Ovary (tissue), 9 donors: Measurements from ENCODE around the gene TNS3. TPM values are rescaled to one million over a fixed set of nuclear protein-coding genes. Genes with fewer than 3 reads are reported as not detected.

ENCODE experiments used
- DNase-seq, 5 donors: peaks; one replicate each; pipeline ENCODE4 v3.0.0-alpha.2; 2019 to 2020
- H3K27ac ChIP-seq, 2 donors: fragments of 200-600 bp; one replicate each; pipeline versions ENCODE4 v1.5.1 to v1.8.0; 2019 to 2022
- H3K27me3 ChIP-seq: fragments of 200-600 bp; one replicate; pipeline ENCODE4 v1.8.0; 2022
- H3K36me3 ChIP-seq: fragments of 200-600 bp; sonication (generic); one replicate; pipeline ENCODE4 v1.5.1; 2019
- H3K4me1 ChIP-seq: one replicate; pipeline ENCODE4 v1.8.1; 2013; ENCODE audit warnings: mild to moderate bottlenecking, moderate library complexity; ENCODE audit not compliant: insufficient read depth
- H3K4me3 ChIP-seq: fragments of 200-600 bp; sonication (generic); one replicate; pipeline ENCODE4 v1.5.1; 2017
- H3K9me3 ChIP-seq, 2 donors: fragments of 200-600 bp in 1 of 2; sonication (generic) in 1 of 2; one replicate each; pipeline versions ENCODE4 v1.5.1 to v1.8.1; 2013 to 2019; ENCODE audit warnings: mild to moderate bottlenecking in 1 of 2, moderate library complexity in 1 of 2
- EP300 ChIP-seq: sonication (generic); formaldehyde crosslinking; IDR thresholded peaks from one replicate; pipeline ENCODE4 v1.6.1; 2017; ENCODE audit warnings: antibody characterized with exemption
- POLR2A ChIP-seq: fragments of 450-650 bp; IDR thresholded peaks from one replicate; pipeline ENCODE4 v1.6.1; 2017; ENCODE audit warnings: antibody characterized with exemption, mild to moderate bottlenecking, moderate library complexity
- WGBS, 3 donors: extraction: QIAGEN DNeasy Blood & Tissue Kit in 1 of 3; methylation state at CpG; one replicate each; pipeline versions ENCODE4 v1.1.5 to v1.1.7; 2013 to 2017; 5-methylcytosine and 5-hydroxymethylcytosine counted together
- intact Hi-C, 4 donors: fragments of 100-400 bp; cut with DNase I; formaldehyde crosslinking; loops; one replicate each; pipeline versions ENCODE4 v1.11.0 to v1.15.1; 2022 to 2023
- polyA plus RNA-seq, 2 donors: library from polyadenylated mRNA; stranded (reverse); fragments of 200-250 nt in 1 of 2; fragments of 350-450 nt in 1 of 2; fragmentation: Illumina TruSeq in 1 of 2; extraction: RNeasy Lipid Tissue Mini Kit (QIAGEN cat#74804) in 1 of 2; gene quantifications; one replicate each; pipeline ENCODE4 v1.2.3, GENCODE V29; 2013 to 2014
- total RNA-seq, 7 donors: library from RNA; depleted of rRNA in 2 of 7; stranded (reverse); fragments of >200 nt in 2 of 7; fragmentation: NEBNext Ultra II Directional in 3 of 7; extraction: Animal tissue kit (Norgen Biotek cat#: 25700) in 3 of 7; gene quantifications; one replicate each; pipeline versions ENCODE4 v1.1.0 to v1.2.4, GENCODE V29; 2016 to 2023
- TF ChIP-seq, protein P1 (sequence below), 3 donors: fragments of 450-650 bp in 2 of 3; fragments of 200-600 bp in 1 of 3; IDR thresholded peaks; one replicate each; pipeline versions ENCODE4 v1.5.1 to v1.8.0; 2016 to 2022; ENCODE audit warnings: antibody characterized with exemption in 3 of 3, mild to moderate bottlenecking in 1 of 3
- donor health status: DM: no; HTN: no; CAD: no; lungs with moderate emphysema.
- donor health status: DM: no; HTN: no; CAD: no.
- donor health status: Bipolar disorder and iron deficiency.
- donor health status: DM: yes; HTN: yes; CAD: no.
- donor health status: DM: no; HTN: no; CAD: no.
- donor health status: DM: yes; HTN: yes; CAD: no.

Gene TNS3
- total and polyA plus RNA-seq, 9 donors = 36.6 to 137 (median 91.3) TPM

DNA sequence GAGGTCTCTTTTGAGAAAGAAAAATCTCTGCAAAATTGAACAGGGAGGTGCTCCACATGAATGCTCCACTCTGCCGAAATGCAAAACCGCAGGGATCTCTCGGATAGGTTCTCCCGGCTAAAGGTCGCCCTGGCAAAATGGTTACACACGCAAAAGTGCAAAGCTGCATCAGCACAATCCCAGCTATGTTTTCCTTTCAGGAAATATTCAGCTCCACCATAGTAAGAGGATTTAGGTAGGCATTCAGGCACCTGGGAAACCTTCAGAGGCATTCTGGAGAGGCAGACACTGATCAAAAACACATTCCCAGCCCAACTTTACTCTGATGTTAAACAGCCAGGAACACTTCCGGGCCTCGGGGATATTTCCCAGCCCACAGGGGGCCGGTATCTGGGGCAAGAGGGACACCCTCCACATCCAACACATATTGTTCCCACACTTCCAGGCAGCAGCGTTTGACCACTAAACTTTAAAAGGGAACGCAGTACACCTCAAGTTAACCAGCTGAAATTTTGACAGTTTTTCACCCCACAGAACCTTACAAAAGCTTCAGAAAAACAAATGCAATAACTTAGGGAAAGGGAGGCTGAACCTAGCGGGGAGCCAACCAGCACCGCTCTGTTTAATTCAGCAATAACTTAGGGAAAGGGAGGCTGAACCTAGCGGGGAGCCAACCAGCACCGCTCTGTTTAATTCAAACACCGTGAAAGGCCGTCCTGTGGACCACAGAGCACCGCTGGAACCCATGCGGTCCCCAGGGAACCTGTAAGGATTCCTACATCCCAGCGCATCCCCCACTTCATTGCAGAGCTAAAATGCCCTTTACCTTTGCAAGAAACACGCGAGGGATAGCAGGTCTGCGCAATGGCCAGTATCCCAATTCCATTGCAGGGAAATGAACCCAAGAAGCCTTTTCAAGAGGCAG, 45.9 kb downstream of the TNS3 start:
- peaks cover 27% of the 10 kb centered on the region for H3K4me1 ChIP-seq
- H3K27ac ChIP-seq = no peak overlapping the region
- no peaks in the 10 kb centered on the region for H3K36me3 ChIP-seq
- H3K4me3 ChIP-seq = peak overlapping the region; percentile 67
- no peaks in the 10 kb centered on the region for H3K9me3 ChIP-seq
- TF ChIP-seq POLR2A (no peak), EP300 (no peak)
- TF ChIP-seq, protein P1, sequence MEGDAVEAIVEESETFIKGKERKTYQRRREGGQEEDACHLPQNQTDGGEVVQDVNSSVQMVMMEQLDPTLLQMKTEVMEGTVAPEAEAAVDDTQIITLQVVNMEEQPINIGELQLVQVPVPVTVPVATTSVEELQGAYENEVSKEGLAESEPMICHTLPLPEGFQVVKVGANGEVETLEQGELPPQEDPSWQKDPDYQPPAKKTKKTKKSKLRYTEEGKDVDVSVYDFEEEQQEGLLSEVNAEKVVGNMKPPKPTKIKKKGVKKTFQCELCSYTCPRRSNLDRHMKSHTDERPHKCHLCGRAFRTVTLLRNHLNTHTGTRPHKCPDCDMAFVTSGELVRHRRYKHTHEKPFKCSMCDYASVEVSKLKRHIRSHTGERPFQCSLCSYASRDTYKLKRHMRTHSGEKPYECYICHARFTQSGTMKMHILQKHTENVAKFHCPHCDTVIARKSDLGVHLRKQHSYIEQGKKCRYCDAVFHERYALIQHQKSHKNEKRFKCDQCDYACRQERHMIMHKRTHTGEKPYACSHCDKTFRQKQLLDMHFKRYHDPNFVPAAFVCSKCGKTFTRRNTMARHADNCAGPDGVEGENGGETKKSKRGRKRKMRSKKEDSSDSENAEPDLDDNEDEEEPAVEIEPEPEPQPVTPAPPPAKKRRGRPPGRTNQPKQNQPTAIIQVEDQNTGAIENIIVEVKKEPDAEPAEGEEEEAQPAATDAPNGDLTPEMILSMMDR (IDR thresholded peaks at IDR 0.05) = no peak
- WGBS, 3 donors = 64 to 70% (median 68%) methylated on average over 23 of the region's 23 CpGs
- peak in 1 of 5 donors; percentile 23 for DNase-seq
- intact Hi-C loops = loop anchor here in 1 of 4 donors (5.0 kb wide), 1 partner anchor 36 kb away; no protein-coding TSS in a partner anchor
- no peaks in the 10 kb centered on the region for H3K27me3 ChIP-seq

- Histone ChIP-seq H3K4me3 (no peak overlapping the region), H3K9me3 (no peaks in the 10 kb centered on the region), H3K27me3 (no peaks in the 10 kb centered on the region), H3K27ac (no peak overlapping the region), H3K36me3 (no peaks in the 10 kb centered on the region), H3K4me1 (peaks cover 27% of the 10 kb centered on the region)
- intact Hi-C loops = loop anchor here in 1 of 4 donors (5.0 kb wide), 1 partner anchor 37 kb away; no protein-coding TSS in a partner anchor
- TF ChIP-seq EP300 (no peak), POLR2A (no peak)
- TF ChIP-seq, protein P1 (IDR thresholded peaks at IDR 0.05) = no peak
- no peak for DNase-seq
- 62 to 64% (median 63%) methylated on average over 5 of the region's 5 CpGs for WGBS, 3 donors
These were observed 46.7 kb downstream of the TNS3 start for GRCh38 chr7:47535035-47535703.

GRCh38 chr7:47534322-47535034, 47.4 kb downstream of the TNS3 start:
- WGBS, 3 donors = 89 to 93% (median 90%) methylated on average over 10 of the region's 10 CpGs
- Histone ChIP-seq H3K27ac (no peak overlapping the region), H3K36me3 (no peaks in the 10 kb centered on the region), H3K27me3 (no peaks in the 10 kb centered on the region), H3K4me1 (peaks cover 22% of the 10 kb centered on the region), H3K9me3 (no peaks in the 10 kb centered on the region), H3K4me3 (no peak overlapping the region)
- intact Hi-C loops = loop anchor here in 1 of 4 donors (5.0 kb wide), 1 partner anchor 38 kb away; no protein-coding TSS in a partner anchor
- TF ChIP-seq EP300 (no peak), POLR2A (no peak)
- TF ChIP-seq, protein P1 (IDR thresholded peaks at IDR 0.05) = no peak
- no peak for DNase-seq
